HL-60 (cell line): ENCODE data around the gene FAM9A.

ENCODE experiments used
- GABPA ChIP-seq: IDR thresholded peaks from 2 replicates; pipeline ENCODE4 v1.6.1; 2012; ENCODE audit warnings: low read depth
- POLR2AphosphoS5 ChIP-seq: IDR thresholded peaks from 2 replicates; pipeline ENCODE4 v1.6.1; 2012; ENCODE audit warnings: low read depth
- SPI1 ChIP-seq: IDR thresholded peaks from 2 replicates; pipeline ENCODE4 v1.6.1; 2012; ENCODE audit warnings: low read depth, mild to moderate bottlenecking, borderline replicate concordance
- TF ChIP-seq, protein P1 (sequence below): IDR thresholded peaks from one replicate; pipeline ENCODE4 v1.5.1; 2011; ENCODE audit warnings: low read length, control low read depth, inconsistent platforms; ENCODE audit not compliant: insufficient read depth
- TF ChIP-seq, protein P2 (sequence below): IDR thresholded peaks from 2 replicates; pipeline ENCODE4 v1.6.1; 2012; ENCODE audit warnings: low read depth; ENCODE audit not compliant: insufficient replicate concordance

GRCh38 chrX:8805046-8805445, 3.9 kb upstream of the FAM9A start:
- TF ChIP-seq POLR2AphosphoS5, result no peak
- TF ChIP-seq, protein P1, sequence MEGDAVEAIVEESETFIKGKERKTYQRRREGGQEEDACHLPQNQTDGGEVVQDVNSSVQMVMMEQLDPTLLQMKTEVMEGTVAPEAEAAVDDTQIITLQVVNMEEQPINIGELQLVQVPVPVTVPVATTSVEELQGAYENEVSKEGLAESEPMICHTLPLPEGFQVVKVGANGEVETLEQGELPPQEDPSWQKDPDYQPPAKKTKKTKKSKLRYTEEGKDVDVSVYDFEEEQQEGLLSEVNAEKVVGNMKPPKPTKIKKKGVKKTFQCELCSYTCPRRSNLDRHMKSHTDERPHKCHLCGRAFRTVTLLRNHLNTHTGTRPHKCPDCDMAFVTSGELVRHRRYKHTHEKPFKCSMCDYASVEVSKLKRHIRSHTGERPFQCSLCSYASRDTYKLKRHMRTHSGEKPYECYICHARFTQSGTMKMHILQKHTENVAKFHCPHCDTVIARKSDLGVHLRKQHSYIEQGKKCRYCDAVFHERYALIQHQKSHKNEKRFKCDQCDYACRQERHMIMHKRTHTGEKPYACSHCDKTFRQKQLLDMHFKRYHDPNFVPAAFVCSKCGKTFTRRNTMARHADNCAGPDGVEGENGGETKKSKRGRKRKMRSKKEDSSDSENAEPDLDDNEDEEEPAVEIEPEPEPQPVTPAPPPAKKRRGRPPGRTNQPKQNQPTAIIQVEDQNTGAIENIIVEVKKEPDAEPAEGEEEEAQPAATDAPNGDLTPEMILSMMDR, result no peak
- no peak for TF ChIP-seq SPI1
- no peak for TF ChIP-seq GABPA
- TF ChIP-seq, protein P2, sequence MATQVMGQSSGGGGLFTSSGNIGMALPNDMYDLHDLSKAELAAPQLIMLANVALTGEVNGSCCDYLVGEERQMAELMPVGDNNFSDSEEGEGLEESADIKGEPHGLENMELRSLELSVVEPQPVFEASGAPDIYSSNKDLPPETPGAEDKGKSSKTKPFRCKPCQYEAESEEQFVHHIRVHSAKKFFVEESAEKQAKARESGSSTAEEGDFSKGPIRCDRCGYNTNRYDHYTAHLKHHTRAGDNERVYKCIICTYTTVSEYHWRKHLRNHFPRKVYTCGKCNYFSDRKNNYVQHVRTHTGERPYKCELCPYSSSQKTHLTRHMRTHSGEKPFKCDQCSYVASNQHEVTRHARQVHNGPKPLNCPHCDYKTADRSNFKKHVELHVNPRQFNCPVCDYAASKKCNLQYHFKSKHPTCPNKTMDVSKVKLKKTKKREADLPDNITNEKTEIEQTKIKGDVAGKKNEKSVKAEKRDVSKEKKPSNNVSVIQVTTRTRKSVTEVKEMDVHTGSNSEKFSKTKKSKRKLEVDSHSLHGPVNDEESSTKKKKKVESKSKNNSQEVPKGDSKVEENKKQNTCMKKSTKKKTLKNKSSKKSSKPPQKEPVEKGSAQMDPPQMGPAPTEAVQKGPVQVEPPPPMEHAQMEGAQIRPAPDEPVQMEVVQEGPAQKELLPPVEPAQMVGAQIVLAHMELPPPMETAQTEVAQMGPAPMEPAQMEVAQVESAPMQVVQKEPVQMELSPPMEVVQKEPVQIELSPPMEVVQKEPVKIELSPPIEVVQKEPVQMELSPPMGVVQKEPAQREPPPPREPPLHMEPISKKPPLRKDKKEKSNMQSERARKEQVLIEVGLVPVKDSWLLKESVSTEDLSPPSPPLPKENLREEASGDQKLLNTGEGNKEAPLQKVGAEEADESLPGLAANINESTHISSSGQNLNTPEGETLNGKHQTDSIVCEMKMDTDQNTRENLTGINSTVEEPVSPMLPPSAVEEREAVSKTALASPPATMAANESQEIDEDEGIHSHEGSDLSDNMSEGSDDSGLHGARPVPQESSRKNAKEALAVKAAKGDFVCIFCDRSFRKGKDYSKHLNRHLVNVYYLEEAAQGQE, result no peak
